Suprapubic skin (tissue), 4 donors: ENCODE results near the gene SVIL. TPM values are rescaled to one million over a fixed set of nuclear protein-coding genes. Genes with fewer than 3 reads are reported as not detected.

Experiments used
- DNase-seq, 2 donors: peaks; one replicate each; pipeline ENCODE4 v3.0.0-alpha.2; 2019; ENCODE audit warnings: low spot score in 2 of 2
- H3K27ac ChIP-seq: fragments of 200-600 bp; sonication (generic); one replicate; pipeline ENCODE4 v1.5.1; 2019
- H3K27me3 ChIP-seq: fragments of 200-600 bp; sonication (generic); one replicate; pipeline ENCODE4 v1.5.1; 2019
- H3K36me3 ChIP-seq: fragments of 200-600 bp; sonication (generic); one replicate; pipeline ENCODE4 v1.5.1; 2019
- H3K4me1 ChIP-seq: fragments of 200-600 bp; sonication (generic); one replicate; pipeline ENCODE4 v1.5.1; 2019
- H3K4me3 ChIP-seq: fragments of 200-600 bp; sonication (generic); one replicate; pipeline ENCODE4 v1.5.1; 2019; ENCODE audit warnings: mild to moderate bottlenecking
- H3K9me3 ChIP-seq: fragments of 200-600 bp; sonication (generic); one replicate; pipeline ENCODE4 v1.5.1; 2019
- CTCF ChIP-seq, 2 donors: fragments of 200-600 bp in 1 of 2; fragments of 450-650 bp in 1 of 2; sonication (generic) in 1 of 2; IDR thresholded peaks; one replicate each; pipeline ENCODE4 v1.5.1; 2016 to 2019; ENCODE audit warnings: antibody characterized with exemption in 2 of 2, mild to moderate bottlenecking in 1 of 2, moderate library complexity in 1 of 2
- EP300 ChIP-seq: sonication (generic); formaldehyde crosslinking; IDR thresholded peaks from one replicate; pipeline ENCODE4 v1.6.1; 2017; ENCODE audit warnings: antibody characterized with exemption
- POLR2A ChIP-seq, 2 donors: fragments of 450-650 bp; IDR thresholded peaks; one replicate each; pipeline ENCODE4 v1.6.1; 2017; ENCODE audit warnings: antibody characterized with exemption in 2 of 2, mild to moderate bottlenecking in 2 of 2, moderate library complexity in 2 of 2
- POLR2AphosphoS5 ChIP-seq, 3 donors: sonication (generic); formaldehyde crosslinking; IDR thresholded peaks; one replicate each; pipeline ENCODE4 v1.6.1; 2017; ENCODE audit warnings: antibody characterized with exemption in 3 of 3
- WGBS: methylation state at CpG from one replicate; pipeline ENCODE4 v1.1.5; 2018; 5-methylcytosine and 5-hydroxymethylcytosine counted together
- total RNA-seq, 4 donors: library from RNA; depleted of rRNA; stranded (reverse); fragments of >200 nt; gene quantifications; one replicate each; pipeline ENCODE4 v1.1.0, GENCODE V29; 2016

The SVIL gene
- total RNA-seq, 4 donors from 2014 or later = 52.9 to 129 (median 72.1) TPM

GRCh38 chr10:29424017-29424416 lies 210.8 kb downstream of the SVIL start:
- 97% methylated on average over 3 of the region's 3 CpGs for WGBS
- Histone ChIP-seq H3K36me3 (peaks cover 33% of the 10 kb centered on the region), H3K9me3 (no peaks in the 10 kb centered on the region)

DNA sequence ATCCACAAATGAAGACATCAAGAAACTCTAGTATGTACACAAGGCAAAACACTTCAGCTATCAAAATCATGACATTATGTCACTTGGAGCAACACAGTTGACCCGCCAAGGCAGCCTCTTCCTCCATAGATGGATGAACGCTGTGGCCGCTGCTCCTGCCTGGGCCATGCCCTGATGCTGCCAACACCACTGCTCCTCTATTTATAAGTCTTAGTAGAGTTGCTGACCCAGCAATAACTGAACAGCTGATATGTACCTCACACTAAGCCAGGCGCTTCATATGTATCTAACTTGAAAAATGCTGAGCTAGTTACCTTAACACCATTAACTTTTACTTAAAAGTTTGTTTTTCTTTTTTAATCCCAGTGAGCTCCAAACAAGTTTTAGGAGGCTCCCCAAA lies 214.0 kb downstream of the SVIL start:
- Histone ChIP-seq H3K4me3 (no peak overlapping the region), H3K27ac (no peak overlapping the region), H3K9me3 (no peaks in the 10 kb centered on the region), H3K36me3 (peaks cover 45% of the 10 kb centered on the region), H3K27me3 (no peaks in the 10 kb centered on the region), H3K4me1 (no peaks in the 10 kb centered on the region)
- no peak for DNase-seq
- no peak for TF ChIP-seq POLR2AphosphoS5 (IDR thresholded peaks at IDR 0.05)
- no peak for TF ChIP-seq POLR2A (IDR thresholded peaks at IDR 0.05)
- TF ChIP-seq CTCF (IDR thresholded peaks at IDR 0.05) = no peak
- no peak for TF ChIP-seq EP300
- 94% methylated on average over 4 of the region's 4 CpGs for WGBS

More at GRCh38 chr10:29424017-29424416, 210.8 kb downstream of the SVIL start:
- no peak overlapping the region for H3K27ac ChIP-seq
- TF ChIP-seq CTCF (IDR thresholded peaks at IDR 0.05) = no peak
- TF ChIP-seq POLR2AphosphoS5 (IDR thresholded peaks at IDR 0.05) = no peak
- no peak for TF ChIP-seq POLR2A (IDR thresholded peaks at IDR 0.05)
- TF ChIP-seq EP300 = no peak
- no peaks in the 10 kb centered on the region for H3K4me1 ChIP-seq
- DNase-seq = no peak
- no peak overlapping the region for H3K4me3 ChIP-seq
- no peaks in the 10 kb centered on the region for H3K27me3 ChIP-seq

DNA sequence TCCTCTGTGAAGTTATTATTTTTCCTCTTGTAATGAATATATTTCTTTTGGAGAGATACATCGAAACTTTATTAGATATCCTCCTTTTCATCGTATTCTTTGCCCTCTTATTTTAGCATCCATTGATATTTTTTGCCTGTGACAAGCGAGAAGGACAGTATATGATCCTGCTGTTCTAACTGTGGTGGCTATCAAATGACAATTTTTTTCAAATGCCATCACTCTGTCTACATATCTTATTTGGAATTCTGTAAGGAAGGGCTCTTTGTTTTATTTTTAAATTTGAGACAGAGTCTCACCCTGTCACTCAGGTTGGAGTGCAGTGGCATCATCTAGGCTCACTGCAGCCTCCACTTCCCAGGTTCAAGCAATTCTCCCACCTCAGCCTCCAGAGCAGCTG lies 217.4 kb downstream of the SVIL start:
- DNase-seq = no peak
- 91% methylated on average over 3 of the region's 3 CpGs for WGBS
- Histone ChIP-seq H3K36me3 (peaks cover 35% of the 10 kb centered on the region), H3K9me3 (no peaks in the 10 kb centered on the region), H3K4me3 (no peak overlapping the region), H3K27ac (no peak overlapping the region), H3K27me3 (no peaks in the 10 kb centered on the region), H3K4me1 (peaks cover 14% of the 10 kb centered on the region)
- no peak for TF ChIP-seq EP300
- no peak for TF ChIP-seq POLR2AphosphoS5 (IDR thresholded peaks at IDR 0.05)
- TF ChIP-seq CTCF (IDR thresholded peaks at IDR 0.05) = no peak
- no peak for TF ChIP-seq POLR2A (IDR thresholded peaks at IDR 0.05)

- Histone ChIP-seq H3K9me3 (no peaks in the 10 kb centered on the region), H3K4me1 (peaks cover 29% of the 10 kb centered on the region), H3K36me3 (peaks cover 21% of the 10 kb centered on the region), H3K27me3 (no peaks in the 10 kb centered on the region), H3K27ac (no peak overlapping the region), H3K4me3 (no peak overlapping the region)
- 80% methylated on average over 2 of the region's 2 CpGs for WGBS
- TF ChIP-seq CTCF (IDR thresholded peaks at IDR 0.05) = no peak
- no peak for TF ChIP-seq POLR2A (IDR thresholded peaks at IDR 0.05)
- no peak for TF ChIP-seq EP300
- TF ChIP-seq POLR2AphosphoS5 (IDR thresholded peaks at IDR 0.05) = no peak
- no peak for DNase-seq
Observed at GRCh38 chr10:29415876-29416275, 218.9 kb downstream of the SVIL start.

- DNase-seq = no peak
- peaks cover 32% of the 10 kb centered on the region for H3K4me1 ChIP-seq
- no peak overlapping the region for H3K27ac ChIP-seq
- TF ChIP-seq POLR2AphosphoS5 (IDR thresholded peaks at IDR 0.05) = no peak
- no peak for TF ChIP-seq EP300
- no peak for TF ChIP-seq CTCF (IDR thresholded peaks at IDR 0.05)
- no peak for TF ChIP-seq POLR2A (IDR thresholded peaks at IDR 0.05)
- 55% methylated on average over 1 of the region's 1 CpG for WGBS
- no peak overlapping the region for H3K4me3 ChIP-seq
- no peaks in the 10 kb centered on the region for H3K27me3 ChIP-seq
- peaks cover 12% of the 10 kb centered on the region for H3K36me3 ChIP-seq
- no peaks in the 10 kb centered on the region for H3K9me3 ChIP-seq
Observed at GRCh38 chr10:29414501-29414900, 220.3 kb downstream of the SVIL start.
